GM12878 (cell line): Measurements from ENCODE around the gene MTHFD2. TPM values are rescaled to one million over a fixed set of nuclear protein-coding genes. Genes with fewer than 3 reads are reported as not detected.

ENCODE experiments used
- ATAC-seq: fragments of 200-7000 bp; cut with Tn5 transposase; 3 replicates; pipeline ENCODE4 v1.9.1; 2020; ENCODE audit warnings: mild to moderate bottlenecking, moderate library complexity
- BruUV-seq: library from RNA; stranded (reverse); fragments of 400-500 nt; replicated peaks from 2 replicates; lab custom pipeline; 2021; lab: Mats Ljungman, UMichigan
- CTCF ChIA-PET: fragments of 300-600 bp; sonication (Branson Sonifier 250); formaldehyde crosslinking; extraction: SDS; loops from one replicate; lab custom pipeline; 2021; ENCODE audit warnings: inconsistent platforms; lab: Yijun Ruan, JAX
- POLR2A ChIA-PET: fragments of 350-600 bp; formaldehyde crosslinking; extraction: SDS; loops from one replicate; lab custom pipeline; 2021; ENCODE audit warnings: inconsistent platforms; lab: Charles Lee
- RAD21 ChIA-PET: fragments of 300-600 bp; sonication (Branson Sonifier 250); formaldehyde crosslinking; loops from one replicate; lab custom pipeline; 2023; ENCODE audit warnings: antibody characterized with exemption; ENCODE audit not compliant: unreplicated experiment; lab: Charles Lee
- SMC1A ChIA-PET: fragments of 300-600 bp; sonication (Branson Sonifier 250); formaldehyde crosslinking; loops from one replicate; lab custom pipeline; 2023; ENCODE audit not compliant: unreplicated experiment, uncharacterized antibody; lab: Charles Lee
- DNase-seq: peaks from one replicate; pipeline ENCODE4 v3.0.0-alpha.2; 2011; ENCODE audit warnings: low read depth, low spot score
- FAIRE-seq: peaks from 3 replicates; lab custom pipeline; 2011; peaks lifted over from hg19 to GRCh38; lab: Jason Lieb, UNC
- H2AFZ ChIP-seq: 2 replicates; pipeline ENCODE4 v1.6.0; 2011; ENCODE audit warnings: low read depth, low read length, control low read depth; ENCODE audit not compliant: control insufficient read depth
- H3K27ac ChIP-seq: 2 replicates; pipeline ENCODE4 v1.5.1; 2011; ENCODE audit warnings: control low read depth; ENCODE audit not compliant: control insufficient read depth, insufficient read depth
- H3K27me3 ChIP-seq, 2 experiments: replicated peaks in 1 of 2; 2 replicates each; pipeline versions ENCODE4 v1.6.0 to v1.6.1; 2011; ENCODE audit warnings: low read length in 1 of 2; ENCODE audit not compliant: control insufficient read depth in 2 of 2, insufficient read depth in 2 of 2
- H3K36me3 ChIP-seq, 2 experiments: 2 replicates each; pipeline ENCODE4 v1.5.1; 2011; ENCODE audit warnings: low read length in 1 of 2; ENCODE audit not compliant: control insufficient read depth in 2 of 2, insufficient read depth in 2 of 2
- H3K4me1 ChIP-seq: 2 replicates; pipeline ENCODE4 v1.6.1; 2011; ENCODE audit warnings: mild to moderate bottlenecking, low read length, moderate library complexity, mixed read lengths; ENCODE audit not compliant: control insufficient read depth, insufficient read depth
- H3K4me2 ChIP-seq: 2 replicates; pipeline ENCODE4 v1.6.0; 2011; ENCODE audit warnings: control low read depth; ENCODE audit not compliant: control insufficient read depth, insufficient read depth
- H3K4me3 ChIP-seq: fragments of 200-600 bp; sonication (generic); 2 replicates; pipeline ENCODE4 v1.5.1; 2016
- H3K79me2 ChIP-seq: 2 replicates; pipeline ENCODE4 v1.6.0; 2011; ENCODE audit warnings: low read length; ENCODE audit not compliant: control insufficient read depth, insufficient read depth
- H3K9ac ChIP-seq: 2 replicates; pipeline ENCODE4 v1.8.0; 2011; ENCODE audit warnings: low read length, control low read depth, mixed read lengths; ENCODE audit not compliant: control insufficient read depth, insufficient read depth
- H3K9me3 ChIP-seq: replicated peaks from 3 replicates; pipeline ENCODE4 v1.5.1; 2011; ENCODE audit warnings: mild to moderate bottlenecking, low read length; ENCODE audit not compliant: control insufficient read depth, insufficient read depth
- H4K20me1 ChIP-seq: 2 replicates; pipeline ENCODE4 v1.6.0; 2011; ENCODE audit not compliant: control insufficient read depth, insufficient read depth
- POLR2AphosphoS5 ChIP-seq: IDR thresholded peaks from 2 replicates; pipeline ENCODE4 v1.6.1; 2011; ENCODE audit warnings: mild to moderate bottlenecking, low read length, inconsistent platforms
- WGBS: methylation state at CpG from one replicate; pipeline ENCODE4 v1.1.6; 2016; ENCODE audit warnings: low lambda C conversion rate; ENCODE audit not compliant: insufficient replicate concordance, insufficient coverage; ENCODE audit errors: missing lambda C conversion rate; 5-methylcytosine and 5-hydroxymethylcytosine counted together
- in situ Hi-C: fragments of 300-500 bp; cut with MboI; formaldehyde crosslinking; loops from 9 replicates; pipeline ENCODE4 v1.14.3; 2018; ENCODE audit warnings: mixed read lengths
- intact Hi-C: fragments of 100-400 bp; cut with micrococcal nuclease; formaldehyde crosslinking; loops from one replicate; pipeline ENCODE4 v1.14.2; 2022; ENCODE audit not compliant: unreplicated experiment
- polyA plus RNA-seq, 11 experiments: library from polyadenylated mRNA; depleted of rRNA in 4 of 11; unstranded in 6 of 11; stranded (reverse) in 5 of 11; fragments of >200 nt; fragmentation: Nextera tagmentation in 4 of 11; fragmentation: Illumina TruSeq in 1 of 11; extraction: Ambion mirVana in 4 of 11; extraction: Trizol in 1 of 11; gene quantifications; 1 replicate in 1 of 11; 2 replicates in 10 of 11; pipeline versions ENCODE4 v1.2.1 to v1.2.3, GENCODE V29; 2011 to 2016; ENCODE audit warnings: inconsistent platforms in 2 of 11, missing spikeins in 2 of 11, low read depth in 1 of 11
- total RNA-seq, 4 experiments: library from RNA; depleted of rRNA in 3 of 4; stranded (reverse); fragments of >200 nt in 3 of 4; fragmentation: Illumina TruSeq in 1 of 4; extraction: Trizol in 1 of 4; gene quantifications; 2 replicates each; pipeline versions ENCODE4 v1.2.1 to v1.2.3, GENCODE V29; 2013 to 2021
- TF ChIP-seq, protein P1 (sequence below): fragments of 450-650 bp; IDR thresholded peaks from 2 replicates; pipeline ENCODE4 v1.6.1; 2014; ENCODE audit warnings: mild to moderate bottlenecking
- TF ChIP-seq, protein P2 (sequence below): IDR thresholded peaks from 2 replicates; pipeline ENCODE4 v1.6.1; 2011; ENCODE audit warnings: low read depth, mild to moderate bottlenecking, low read length, moderate library complexity, borderline replicate concordance; ENCODE audit errors: extremely low read depth
- TF ChIP-seq, protein P3 (sequence below): fragments of 450-650 bp; IDR thresholded peaks from 2 replicates; pipeline ENCODE4 v1.6.1; 2017; ENCODE audit warnings: antibody characterized with exemption, mild to moderate bottlenecking, moderate library complexity

MTHFD2 gene
- total and polyA plus RNA-seq, 10 of the 15 experiments (the other 5 are each of a cell fraction or from before 2014, with no cell fraction given) = 128 to 292 (median 150) TPM

DNA sequence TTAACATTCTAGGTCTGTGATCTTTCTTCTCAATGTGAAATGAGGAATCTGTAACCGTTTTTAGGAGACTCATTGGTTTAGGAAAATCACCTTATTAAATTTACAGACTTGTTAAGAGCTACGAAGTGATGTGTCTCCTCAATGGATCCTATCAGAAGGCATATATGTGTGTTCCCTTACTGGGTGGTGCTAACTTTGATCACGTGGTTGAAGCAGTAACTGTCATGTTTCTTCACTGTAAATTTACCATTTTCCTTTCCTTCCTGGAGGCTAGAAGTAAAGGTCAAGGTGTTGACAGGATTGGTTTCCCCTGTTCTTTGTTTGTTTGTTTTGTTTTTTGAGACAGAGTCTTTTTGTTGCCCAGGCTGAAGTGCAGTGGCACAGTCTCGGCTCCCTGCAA, 1.4 kb upstream of the MTHFD2 start:
- Histone ChIP-seq H3K36me3 (no peaks in the 10 kb centered on the region; a peak in 1 of 4 replicates), H3K79me2 (peaks cover 39% of the 10 kb centered on the region), H4K20me1 (no peaks in the 10 kb centered on the region; the same call in 1 of the 2 replicates), H3K4me2 (no peak overlapping the region), H3K27me3 (no peaks in the 10 kb centered on the region), H3K9ac (no peak overlapping the region), H2AFZ (no peak overlapping the region), H3K9me3 (no peaks in the 10 kb centered on the region), H3K4me3 (no peak overlapping the region), H3K4me1 (peaks cover 8% of the 10 kb centered on the region), H3K27ac (no peak overlapping the region)
- intact Hi-C loops (no loop called here), in situ Hi-C loops (no loop called here)
- BruUV-seq = no TSS peak
- ChIA-PET POLR2A (interaction anchor here (0.6 to 6.4 kb wide), 3 partner anchors 12 to 75 kb away, joined by 3 to 83 read pairs (median 8); partner anchors contain the start of gene MOB1A), SMC1A (interaction anchor here (1.0 to 3.7 kb wide), 6 partner anchors 9 to 50 kb away, joined by 3 to 17 read pairs (median 4); partner anchors contain the start of gene MOB1A), RAD21 (interaction anchor here (0.6 to 1.8 kb wide), 4 partner anchors 11 to 77 kb away, joined by 3 to 6 read pairs (median 3); no protein-coding TSS in a partner anchor), CTCF (interaction anchor here (0.7 to 7.8 kb wide), 6 partner anchors 11 to 368 kb away, joined by 3 to 90 read pairs (median 4); partner anchors contain the start of genes BOLA3, MOB1A and STAMBP)
- TF ChIP-seq, protein P1, sequence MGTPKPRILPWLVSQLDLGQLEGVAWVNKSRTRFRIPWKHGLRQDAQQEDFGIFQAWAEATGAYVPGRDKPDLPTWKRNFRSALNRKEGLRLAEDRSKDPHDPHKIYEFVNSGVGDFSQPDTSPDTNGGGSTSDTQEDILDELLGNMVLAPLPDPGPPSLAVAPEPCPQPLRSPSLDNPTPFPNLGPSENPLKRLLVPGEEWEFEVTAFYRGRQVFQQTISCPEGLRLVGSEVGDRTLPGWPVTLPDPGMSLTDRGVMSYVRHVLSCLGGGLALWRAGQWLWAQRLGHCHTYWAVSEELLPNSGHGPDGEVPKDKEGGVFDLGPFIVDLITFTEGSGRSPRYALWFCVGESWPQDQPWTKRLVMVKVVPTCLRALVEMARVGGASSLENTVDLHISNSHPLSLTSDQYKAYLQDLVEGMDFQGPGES = no peak
- no peak for TF ChIP-seq POLR2AphosphoS5
- TF ChIP-seq, protein P2, sequence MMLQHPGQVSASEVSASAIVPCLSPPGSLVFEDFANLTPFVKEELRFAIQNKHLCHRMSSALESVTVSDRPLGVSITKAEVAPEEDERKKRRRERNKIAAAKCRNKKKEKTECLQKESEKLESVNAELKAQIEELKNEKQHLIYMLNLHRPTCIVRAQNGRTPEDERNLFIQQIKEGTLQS = no peak
- TF ChIP-seq, protein P3, sequence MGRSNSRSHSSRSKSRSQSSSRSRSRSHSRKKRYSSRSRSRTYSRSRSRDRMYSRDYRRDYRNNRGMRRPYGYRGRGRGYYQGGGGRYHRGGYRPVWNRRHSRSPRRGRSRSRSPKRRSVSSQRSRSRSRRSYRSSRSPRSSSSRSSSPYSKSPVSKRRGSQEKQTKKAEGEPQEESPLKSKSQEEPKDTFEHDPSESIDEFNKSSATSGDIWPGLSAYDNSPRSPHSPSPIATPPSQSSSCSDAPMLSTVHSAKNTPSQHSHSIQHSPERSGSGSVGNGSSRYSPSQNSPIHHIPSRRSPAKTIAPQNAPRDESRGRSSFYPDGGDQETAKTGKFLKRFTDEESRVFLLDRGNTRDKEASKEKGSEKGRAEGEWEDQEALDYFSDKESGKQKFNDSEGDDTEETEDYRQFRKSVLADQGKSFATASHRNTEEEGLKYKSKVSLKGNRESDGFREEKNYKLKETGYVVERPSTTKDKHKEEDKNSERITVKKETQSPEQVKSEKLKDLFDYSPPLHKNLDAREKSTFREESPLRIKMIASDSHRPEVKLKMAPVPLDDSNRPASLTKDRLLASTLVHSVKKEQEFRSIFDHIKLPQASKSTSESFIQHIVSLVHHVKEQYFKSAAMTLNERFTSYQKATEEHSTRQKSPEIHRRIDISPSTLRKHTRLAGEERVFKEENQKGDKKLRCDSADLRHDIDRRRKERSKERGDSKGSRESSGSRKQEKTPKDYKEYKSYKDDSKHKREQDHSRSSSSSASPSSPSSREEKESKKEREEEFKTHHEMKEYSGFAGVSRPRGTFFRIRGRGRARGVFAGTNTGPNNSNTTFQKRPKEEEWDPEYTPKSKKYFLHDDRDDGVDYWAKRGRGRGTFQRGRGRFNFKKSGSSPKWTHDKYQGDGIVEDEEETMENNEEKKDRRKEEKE = no peak
- 80% methylated on average over 4 of the region's 4 CpGs for whole genome bisulfite sequencing
- FAIRE-seq (no peak), ATAC-seq (no peak), DNase-seq (no peak)
